ENCODE measurements around the gene PIEZO1. TPM values are rescaled to one million over a fixed set of nuclear protein-coding genes. Genes with fewer than 3 reads are reported as not detected.

PIEZO1 gene
- total RNA-seq, 1 experiment from 2014 or later = 226 TPM

GRCh38 chr16:88737298-88738150, 47.5 kb downstream of the PIEZO1 start:
- DNase-seq (ENCODE audit: low spot score) = peak; percentile 44

DNA sequence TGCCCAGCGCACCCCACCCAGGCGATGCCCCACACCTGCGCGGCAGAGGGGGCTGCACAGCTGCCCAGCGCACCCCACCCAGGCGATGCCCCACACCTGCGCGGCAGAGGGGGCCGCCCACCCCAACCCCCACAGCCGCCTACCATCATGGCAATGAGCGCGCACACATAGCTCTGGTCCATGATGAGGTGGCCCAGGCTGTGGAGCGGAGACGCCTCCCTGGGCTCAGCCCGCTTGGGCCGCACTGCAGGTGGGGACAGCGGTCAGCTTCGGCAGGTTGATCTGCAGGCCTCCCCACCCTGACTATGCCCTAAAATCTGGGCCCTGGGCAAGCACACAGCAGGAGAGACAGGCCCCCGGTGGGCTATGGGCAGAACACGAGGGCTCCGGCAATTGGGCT, 48.5 kb downstream of the PIEZO1 start:
- no peak for DNase-seq (ENCODE audit: low spot score)

GRCh38 chr16:88736088-88736487, 48.9 kb downstream of the PIEZO1 start:
- DNase-seq (ENCODE audit: low spot score) = no peak

DNA sequence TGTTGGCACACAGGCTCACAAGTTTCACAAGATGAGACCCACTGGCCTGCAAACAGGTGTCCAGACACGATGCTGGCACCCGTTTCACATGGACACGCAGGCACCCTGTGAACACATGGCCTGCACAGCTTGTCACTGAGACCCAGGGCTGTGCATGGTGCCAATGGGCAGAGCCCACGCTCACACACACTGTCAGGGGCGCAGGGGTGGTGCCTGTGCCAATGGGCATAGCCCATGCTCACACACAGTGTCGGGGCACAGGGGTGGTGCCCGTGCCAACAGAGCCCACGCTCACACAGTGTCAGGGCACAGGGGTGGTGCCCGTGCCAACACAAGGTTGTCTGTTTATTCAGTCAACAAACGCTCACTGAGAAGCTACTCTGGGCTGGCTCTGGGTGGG, 49.4 kb downstream of the PIEZO1 start:
- DNase-seq (ENCODE audit: low spot score) = no peak

DNA sequence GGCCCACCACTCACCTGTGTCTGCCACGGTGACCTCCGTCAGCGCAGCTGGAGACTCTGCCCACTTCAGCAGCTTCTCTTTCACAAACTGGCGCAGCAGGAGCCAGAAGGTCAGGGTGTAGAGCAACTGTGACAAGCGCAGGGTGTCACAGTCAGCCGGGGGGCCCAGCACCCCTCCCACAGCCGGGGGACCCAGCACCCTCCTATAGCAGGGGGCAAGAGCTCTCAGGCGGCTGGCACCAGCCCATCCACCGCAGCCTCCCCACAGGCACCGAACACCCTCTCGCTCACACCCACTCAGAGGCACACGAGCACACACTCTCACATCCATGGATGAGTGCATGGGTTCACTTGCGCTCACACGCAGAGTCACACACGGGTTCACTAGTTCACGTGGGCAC, 49.9 kb downstream of the PIEZO1 start:
- DNase-seq (ENCODE audit: low spot score) = no peak

DNA sequence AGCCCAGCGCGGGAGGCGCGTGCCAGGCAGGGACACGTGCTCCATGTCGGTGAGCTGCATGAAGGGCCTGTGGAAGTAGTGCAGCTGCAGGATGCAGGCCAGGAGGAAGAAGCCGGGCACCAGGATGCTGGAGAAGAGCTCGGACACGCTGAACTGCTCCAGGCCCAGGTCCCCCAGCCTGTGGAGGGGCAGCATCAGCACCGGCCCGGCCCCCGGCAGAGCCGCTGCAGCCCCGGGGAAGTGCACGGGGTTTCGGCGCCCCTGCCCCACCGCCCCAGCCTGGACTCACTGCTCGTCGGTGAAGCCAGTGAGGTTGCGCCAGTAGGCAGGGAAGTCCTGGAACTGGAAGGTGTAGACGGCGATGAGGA, 50.7 kb downstream of the PIEZO1 start:
- no peak for DNase-seq (ENCODE audit: low spot score)

- DNase-seq (ENCODE audit: low spot score) = no peak
Measured at GRCh38 chr16:88733630-88734360, 51.2 kb downstream of the PIEZO1 start.

DNA sequence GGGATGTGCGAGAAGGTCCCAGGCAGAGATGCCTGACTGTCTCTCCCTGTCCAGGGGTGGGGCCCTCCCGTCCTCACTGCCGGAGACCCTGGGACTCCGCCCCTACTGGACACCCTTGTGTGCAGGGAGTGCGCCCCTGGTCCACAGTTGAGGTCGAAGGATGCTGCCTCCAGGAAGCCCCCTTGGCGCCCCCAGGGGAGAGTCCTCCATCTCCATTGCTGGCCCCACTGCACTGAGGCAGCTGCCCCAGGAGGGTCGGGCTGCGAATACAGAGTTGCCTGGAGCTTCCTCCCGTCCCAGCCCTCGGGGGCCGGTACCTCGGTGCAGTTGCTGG, 52.1 kb downstream of the PIEZO1 start:
- no peak for DNase-seq (ENCODE audit: low spot score)

DNA sequence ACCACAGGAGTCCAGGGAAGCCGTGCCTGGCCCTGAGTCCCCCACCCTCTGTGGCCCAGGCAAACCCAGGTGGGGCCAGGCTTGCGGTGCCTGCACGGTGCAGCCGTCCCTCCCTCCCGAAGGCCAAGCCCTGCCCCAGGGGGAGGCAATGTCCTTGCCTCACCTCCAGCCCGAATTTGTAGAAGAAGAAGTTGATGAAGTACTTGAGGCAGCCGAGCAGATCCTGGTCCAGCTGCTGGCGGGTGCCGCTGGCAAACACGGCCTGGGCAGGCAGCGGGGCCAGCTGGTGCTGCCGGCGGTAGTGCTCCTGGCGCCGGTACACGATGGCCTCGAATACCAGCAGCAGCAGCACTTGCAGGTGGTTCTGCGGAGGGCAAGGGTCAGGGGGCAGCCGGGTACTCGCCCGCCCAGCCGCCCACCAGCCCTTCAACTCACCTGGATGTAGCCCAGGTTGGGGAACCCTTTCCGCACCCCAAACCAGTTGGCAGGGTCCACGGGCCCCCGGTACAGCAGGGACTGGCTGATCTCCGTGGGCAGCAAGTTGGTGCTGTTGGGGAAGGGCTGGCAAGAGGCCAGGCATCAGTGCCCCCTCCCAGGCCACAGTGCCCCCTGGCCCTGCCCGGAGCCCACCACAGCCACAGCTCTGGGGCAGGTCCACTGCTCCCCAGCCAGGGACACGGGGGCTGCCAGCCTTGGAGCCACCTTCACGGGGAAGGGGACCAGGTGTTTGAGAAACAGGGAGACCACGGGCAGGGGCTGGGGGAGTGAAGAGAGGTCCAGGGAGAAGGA, 52.7 kb downstream of the PIEZO1 start:
- DNase-seq (ENCODE audit: low spot score) = peak; percentile 31

- DNase-seq (ENCODE audit: low spot score) = peak; percentile 65
Measured at GRCh38 chr16:88731699-88732098, 53.3 kb downstream of the PIEZO1 start.

DNA sequence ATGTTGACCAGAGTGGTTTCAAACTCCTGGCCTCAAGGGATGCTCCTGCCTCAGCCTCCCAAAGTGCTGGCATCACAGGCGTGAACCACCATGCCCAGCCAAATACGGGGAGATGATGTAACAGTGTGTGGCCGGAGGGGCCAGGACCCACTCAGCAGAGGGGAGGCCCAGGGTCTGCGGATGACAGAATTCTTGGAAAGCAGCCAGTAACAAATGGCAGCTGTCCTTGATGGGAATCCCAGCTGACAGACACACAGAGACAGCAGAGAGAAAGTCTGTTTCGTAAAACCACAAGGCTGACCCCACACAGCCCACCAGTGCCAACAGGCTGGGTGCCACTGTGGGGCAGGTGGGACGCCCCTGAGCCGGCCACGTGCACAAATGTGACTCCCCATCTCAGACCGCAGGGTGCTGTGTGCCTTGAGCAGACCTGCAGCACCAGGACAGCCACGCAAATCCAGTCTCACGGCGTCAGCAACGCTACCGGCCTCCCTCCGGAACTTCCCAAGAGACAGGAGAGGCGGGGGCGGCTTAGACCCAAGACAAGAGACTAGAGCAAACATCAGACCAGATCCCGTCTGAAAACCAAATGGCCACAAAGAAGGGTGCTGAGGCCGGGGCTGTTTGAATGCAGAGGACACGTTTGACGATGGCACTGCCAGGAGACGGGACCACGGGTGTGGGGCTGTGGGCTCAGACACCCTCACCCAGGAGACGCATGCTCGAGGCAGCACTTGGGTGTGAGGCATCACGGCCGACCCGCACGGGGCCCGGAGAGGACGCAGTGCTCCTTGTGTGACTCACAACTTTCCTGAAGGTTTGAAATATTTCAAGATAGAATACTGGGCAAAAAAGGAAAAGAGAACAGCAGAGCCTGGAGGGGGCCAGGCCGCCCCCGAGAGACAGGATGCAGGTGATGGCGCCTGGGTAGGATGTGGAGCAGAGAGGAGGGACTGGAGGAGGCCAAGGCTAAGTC, 54.1 kb downstream of the PIEZO1 start:
- peak; percentile 72 for DNase-seq (ENCODE audit: low spot score)

DNA sequence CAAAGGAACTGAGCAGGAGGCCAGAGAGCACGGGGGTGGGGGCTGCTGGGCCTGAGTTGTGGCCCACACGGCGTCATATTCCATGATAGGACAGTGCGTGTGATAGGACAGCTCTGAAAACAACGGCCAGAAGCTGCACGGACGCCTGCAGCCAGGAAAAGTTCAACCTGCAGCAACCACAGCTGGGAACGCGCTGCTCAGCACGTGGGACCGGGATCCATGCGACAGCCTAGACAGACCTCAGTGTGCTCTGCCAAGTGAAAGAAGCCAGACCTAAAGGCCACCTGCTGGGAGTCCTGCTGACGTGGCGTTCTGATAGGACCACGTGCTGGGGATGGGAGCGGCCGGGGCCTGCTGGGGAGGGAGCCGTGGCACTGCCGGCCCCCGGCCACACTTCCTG, 57.1 kb downstream of the PIEZO1 start:
- DNase-seq (ENCODE audit: low spot score) = peak; percentile 70

DNA sequence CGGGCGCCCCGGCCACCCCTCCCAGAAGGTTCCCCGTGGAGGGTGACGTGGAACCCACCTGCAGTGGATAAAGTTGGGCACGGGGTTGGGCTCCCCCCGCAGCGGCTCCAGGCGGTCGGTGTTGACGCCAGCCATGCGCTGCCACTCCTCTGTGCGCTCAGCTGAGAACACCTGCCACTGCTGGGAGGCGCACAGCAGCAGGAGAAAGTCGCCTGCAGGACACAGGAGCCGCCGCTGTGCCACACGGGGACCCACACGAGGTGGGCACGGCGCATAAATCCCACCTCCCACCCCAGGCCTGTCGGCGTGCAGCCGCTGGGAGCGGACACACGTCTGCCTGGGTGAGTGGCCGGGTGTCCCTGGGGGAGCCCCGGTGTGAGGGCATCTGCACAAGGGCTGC, 58.0 kb downstream of the PIEZO1 start:
- no peak for DNase-seq (ENCODE audit: low spot score)

DNA sequence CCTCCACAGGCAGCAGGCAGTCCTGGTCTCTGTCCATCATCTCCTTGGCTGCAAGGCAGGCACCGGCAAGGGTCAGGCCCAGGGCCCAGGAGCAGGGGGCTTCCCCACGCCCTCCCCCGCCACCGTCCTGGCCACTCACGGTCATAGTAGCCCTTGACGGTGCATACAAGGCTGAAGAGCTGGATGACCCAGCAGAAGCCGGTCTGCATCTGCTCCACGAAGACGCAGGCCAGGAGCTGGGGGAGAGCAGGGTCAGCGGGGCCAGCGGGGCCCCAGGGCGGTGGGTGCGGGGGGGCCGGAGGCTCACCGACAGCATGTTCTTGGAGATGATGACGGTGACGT, 58.6 kb downstream of the PIEZO1 start:
- DNase-seq (ENCODE audit: low spot score) = no peak

GRCh38 chr16:88725609-88726407, 59.2 kb downstream of the PIEZO1 start:
- no peak for DNase-seq (ENCODE audit: low spot score)

- DNase-seq (ENCODE audit: low spot score) = no peak
Measured at GRCh38 chr16:88724855-88725555, 60.0 kb downstream of the PIEZO1 start.

DNA sequence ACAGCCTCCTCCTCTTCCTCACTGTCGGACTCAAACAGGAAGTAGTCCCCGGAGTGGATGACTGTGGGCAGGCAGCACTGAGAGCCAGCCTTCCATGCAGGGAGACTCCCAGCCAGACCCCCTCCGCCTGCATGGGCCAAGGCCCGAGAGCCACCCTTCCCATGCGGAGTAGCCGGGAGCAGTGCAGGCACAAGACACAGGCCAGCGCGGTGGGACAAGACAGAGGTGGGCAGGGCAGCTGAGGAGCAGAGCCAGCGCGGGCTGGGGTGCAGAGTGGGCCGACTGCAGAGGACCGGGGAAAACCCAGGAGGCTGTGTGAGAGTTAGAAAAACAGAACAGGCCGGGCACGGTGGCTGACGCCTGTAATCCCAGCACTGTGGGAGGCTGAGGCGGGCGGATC, 61.1 kb downstream of the PIEZO1 start:
- no peak for DNase-seq (ENCODE audit: low spot score)

DNA sequence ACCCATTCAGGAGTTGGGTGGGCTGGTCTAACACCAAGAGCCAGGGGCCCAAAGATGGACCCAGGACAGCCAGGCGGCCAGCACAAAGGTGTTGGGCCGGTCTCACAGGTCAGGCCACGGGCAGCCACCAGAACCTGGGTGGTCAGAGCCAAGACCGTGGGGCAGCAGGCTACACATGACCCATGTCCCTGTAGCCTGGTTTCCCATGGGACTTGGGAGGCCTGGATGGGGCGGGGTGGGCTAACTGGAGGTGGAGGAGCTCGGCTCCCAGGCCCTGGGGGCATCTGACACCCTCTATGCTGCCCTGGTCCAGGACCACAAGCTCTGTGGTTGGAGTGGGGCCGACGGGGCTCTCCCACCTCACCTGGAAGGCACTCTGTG, 61.5 kb downstream of the PIEZO1 start:
- no peak for DNase-seq (ENCODE audit: low spot score)

DNA sequence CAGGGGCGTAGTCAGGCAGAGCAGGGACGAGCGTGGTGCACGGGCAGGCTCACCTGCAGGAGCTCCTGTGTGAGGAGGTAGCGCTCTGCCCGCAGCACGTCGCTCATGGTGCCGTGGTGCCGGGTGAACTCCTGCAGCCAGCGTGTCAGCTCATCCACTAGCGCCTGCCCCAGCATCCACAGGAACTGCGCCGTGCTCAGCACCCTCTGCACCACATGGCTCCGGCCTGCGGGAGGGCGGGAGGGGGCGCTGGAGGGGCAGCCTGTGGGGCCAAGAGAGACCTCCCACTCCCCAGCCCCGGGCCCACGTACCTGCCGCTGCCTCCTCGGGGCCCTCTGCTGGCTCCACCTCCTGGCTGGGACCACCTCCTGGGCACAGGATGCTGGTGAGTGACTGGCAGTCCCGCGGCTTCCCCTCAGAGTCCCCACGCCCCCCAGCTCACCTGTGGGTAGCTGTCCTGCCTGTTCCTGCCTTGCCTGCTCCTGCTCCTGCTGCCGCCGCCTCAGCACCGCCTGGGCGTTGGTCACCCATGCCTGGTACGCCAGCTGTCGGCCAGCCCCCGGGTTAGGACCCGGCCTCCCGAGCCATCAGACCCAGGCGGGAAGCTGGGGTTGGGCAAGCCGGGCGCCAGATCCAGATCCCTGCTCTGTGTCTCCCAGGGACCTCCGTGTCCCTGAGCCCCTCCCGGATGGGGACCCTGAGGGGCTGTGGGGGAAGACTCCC, 62.1 kb downstream of the PIEZO1 start:
- DNase-seq (ENCODE audit: low spot score) = no peak
